ENCODE results near the gene MTR.

Gene MTR

DNA sequence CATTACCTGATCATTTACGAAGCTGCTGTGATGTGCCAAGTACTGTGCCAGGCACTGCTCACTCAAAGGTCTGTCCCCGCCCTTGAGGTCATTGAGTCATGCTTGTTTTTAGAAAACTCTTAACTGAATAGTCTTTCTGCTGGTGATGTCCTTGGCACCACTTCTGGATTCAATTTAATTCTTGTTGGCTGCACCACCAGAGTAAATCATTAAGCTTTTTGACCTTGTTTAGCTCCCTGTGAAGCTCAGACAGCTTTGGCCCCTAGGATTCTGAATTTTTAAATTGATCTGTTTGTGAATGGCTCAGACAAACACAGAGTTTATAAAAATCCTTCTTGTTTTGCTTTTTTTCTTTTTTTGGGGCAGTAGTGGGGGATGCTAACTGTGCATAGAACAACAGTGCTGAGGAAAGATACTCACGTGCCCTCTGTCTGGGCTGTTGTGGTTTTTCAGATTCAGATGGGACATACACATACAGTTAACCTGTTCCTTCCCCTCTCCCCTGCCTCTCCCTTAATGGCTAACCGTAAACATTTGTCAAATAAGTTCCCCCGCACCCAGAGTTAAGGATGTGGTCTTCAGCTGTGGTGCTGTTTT lies 67.6 kb downstream of the MTR start:
- no peak for DNase-seq (ENCODE audit: low spot score)
- no peak for TF ChIP-seq CTCF (IDR thresholded peaks at IDR 0.05; ENCODE audit: extremely low read depth, missing control alignments)

GRCh38 chr1:236864211-236864610 lies 69.1 kb downstream of the MTR start:
- TF ChIP-seq CTCF (IDR thresholded peaks at IDR 0.05; ENCODE audit: extremely low read depth, missing control alignments): no peak
- no peak for DNase-seq (ENCODE audit: low spot score)

DNA sequence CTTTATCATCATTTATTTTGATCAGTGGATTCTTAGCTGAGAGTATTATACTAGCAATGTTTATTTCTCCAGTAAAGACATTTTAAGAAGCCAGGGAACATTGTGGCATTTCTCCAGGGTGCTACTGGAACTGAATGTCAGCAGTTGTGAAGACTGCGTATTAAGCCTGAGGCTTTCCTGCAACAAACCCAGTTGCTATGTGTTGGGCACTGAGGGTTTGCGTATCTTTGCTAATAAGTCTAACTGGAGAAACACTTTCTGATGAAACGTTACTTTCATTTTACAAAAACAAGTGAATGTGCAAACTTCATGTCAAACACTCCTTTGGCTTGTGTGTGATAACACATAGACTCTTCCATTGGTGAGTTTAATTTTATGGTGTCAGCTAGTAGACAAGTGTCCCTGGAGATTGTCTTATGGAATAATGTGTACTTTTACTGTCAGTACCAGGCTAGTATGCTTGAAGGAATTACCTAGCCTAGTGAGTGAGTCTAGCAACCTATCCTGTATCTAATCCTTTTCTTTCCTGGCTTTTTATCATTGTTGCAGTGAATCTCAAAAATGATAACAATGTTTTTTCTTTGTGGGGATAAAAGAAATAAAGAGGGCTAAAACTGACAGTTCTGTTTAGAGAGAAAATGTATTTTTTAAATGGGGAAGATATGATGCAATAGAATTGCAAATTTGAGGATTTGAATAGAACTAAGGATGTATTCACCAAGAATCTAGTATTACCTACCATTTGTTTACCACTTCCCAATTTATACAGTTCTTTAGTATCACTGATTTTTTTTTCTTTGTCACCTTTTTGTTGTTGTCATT lies 70.1 kb downstream of the MTR start:
- TF ChIP-seq CTCF (IDR thresholded peaks at IDR 0.05; ENCODE audit: extremely low read depth, missing control alignments): no peak
- DNase-seq (ENCODE audit: low spot score): no peak

DNA sequence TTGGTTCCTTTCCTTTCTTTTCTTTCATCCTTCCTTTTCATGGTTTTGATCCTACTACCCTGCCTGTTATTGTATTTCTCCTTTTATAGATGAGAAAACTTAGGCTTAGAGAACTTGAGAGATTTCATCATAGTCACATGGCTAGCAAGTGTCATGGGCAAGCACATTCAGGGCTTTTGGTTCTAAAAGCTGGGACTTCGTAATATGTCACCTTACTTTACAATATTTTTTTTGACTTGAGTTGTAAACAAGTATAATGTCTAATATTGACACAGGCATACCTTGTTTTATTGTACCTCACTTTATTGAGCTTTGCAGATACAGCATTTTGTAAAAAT lies 70.7 kb downstream of the MTR start:
- TF ChIP-seq CTCF (IDR thresholded peaks at IDR 0.05; ENCODE audit: extremely low read depth, missing control alignments): no peak
- no peak for DNase-seq (ENCODE audit: low spot score)

GRCh38 chr1:236868625-236869467 lies 73.8 kb downstream of the MTR start:
- peak; percentile 74 for TF ChIP-seq CTCF (IDR thresholded peaks at IDR 0.05; ENCODE audit: extremely low read depth, missing control alignments)
- DNase-seq (ENCODE audit: low spot score): peak; percentile 50

DNA sequence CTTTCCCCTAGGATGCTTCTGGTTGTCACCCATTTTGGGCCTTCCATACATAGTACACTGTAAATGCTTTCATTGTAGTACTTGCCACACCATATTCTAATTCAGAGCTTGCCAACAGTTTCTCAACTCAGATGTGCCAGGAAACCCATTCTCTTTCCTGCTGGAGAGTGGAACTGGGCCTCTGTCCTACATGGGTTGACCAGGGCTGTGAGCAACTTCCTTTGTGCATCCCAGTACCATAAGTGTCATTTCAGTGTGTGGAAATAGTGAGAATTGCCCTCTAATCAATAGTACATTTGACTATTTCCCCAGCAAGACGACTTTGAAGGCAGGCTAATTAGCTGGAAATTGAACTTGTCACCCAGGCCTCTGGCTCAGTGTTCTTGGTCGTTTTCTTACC lies 74.8 kb downstream of the MTR start:
- no peak for DNase-seq (ENCODE audit: low spot score)

More for the DNA sequence above, 74.8 kb downstream of the MTR start:
- TF ChIP-seq CTCF (IDR thresholded peaks at IDR 0.05; ENCODE audit: extremely low read depth, missing control alignments): no peak
